HG02938 (cell line): ENCODE results near the gene HDAC1.
A peak's percentile ranks its signal among the peaks of the same experiment; 100 is the strongest.
"Not testable (repeated sequence)": the region's sequence is repeated elsewhere in the genome, so short reads cannot be mapped to it uniquely, and the experiment has no call there.

Source experiments
- ATAC-seq: cut with Tn5 transposase; IDR thresholded peaks from one replicate; pipeline ENCODE4 v1.9.1; 2021; ENCODE audit warnings: mild to moderate bottlenecking, moderate library complexity; ENCODE audit not compliant: unreplicated experiment

HDAC1 gene

DNA sequence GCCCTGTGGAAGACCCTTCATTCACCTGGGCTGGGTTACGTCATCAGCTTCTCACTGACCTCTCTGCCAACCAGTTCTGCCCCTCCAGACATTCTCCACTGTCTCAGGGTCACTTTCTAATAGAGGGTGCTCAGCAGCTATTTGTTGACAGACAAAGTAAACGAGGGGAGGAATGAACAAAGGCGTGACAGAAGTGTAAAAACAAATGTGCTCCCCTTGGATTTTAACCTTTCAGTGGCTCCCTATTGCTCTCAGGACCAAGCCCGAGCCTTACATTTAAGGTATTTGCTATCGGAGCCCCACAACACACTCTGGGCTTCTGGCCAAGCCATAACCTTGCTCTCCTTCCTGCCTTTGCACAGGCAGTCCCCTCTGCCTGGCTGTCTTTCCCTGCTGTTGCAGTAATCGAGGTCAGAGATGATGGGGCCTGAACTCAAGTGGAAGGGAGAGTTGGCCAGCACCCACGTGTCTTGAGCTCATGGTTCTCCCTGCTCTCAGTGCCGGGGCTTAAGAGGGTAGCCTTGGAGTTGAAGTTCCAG, 53.5 kb downstream of the HDAC1 start:
- ATAC-seq, result no peak

DNA sequence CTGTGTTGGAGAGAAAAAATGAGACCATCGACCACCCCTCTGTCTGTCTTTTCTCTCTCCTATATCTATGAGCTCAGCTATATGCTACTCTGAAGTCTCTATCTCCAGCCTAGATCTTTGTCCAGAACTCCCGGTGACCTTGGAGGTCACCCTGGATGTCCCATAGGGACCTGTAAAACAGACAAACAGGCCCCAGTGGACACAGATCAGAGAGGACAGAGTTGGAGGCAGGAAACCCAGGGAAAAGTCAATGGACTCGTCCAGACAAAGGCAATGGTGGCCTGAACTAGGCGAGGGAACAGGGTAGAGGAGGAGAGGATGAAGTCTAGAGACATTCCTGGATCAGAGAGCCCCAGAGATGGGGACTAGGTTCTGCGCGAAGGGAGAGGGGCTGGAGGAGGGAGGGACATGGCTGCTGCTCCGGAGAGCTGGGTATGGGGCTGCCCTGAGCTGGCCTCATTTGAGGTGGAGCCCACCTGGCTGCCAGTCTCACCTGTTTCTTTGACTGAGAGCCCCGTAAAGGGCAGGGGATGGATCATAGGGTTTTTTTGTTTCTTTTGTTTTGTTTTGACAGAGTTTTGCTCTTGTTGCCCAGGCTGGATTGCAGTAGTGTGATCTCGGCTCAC, 54.8 kb downstream of the HDAC1 start:
- no peak for ATAC-seq

DNA sequence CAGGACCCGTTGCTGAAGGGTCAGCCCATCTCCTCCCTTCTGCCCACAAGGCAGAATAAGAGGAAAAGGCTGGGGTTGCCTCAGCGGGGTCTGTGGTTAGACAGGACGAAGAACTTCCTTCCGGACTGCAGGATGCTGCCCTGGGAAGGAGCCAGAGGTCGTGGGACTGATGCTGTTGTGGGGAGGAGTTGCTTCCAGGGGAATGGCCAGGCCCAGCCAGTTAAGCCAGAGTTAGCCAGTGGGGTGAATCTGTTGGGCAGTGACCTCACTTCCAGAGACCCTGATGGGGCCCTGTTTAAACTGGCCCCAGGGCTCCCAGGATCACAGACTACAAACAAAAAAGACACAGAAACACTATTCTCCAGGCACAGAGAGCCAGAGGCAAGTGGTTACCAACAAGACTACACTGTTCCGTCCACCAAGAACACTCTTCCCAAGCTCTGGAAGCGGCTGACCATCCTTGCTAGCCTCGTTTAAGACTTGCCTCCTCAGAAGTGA, 57.4 kb downstream of the HDAC1 start:
- no peak for ATAC-seq

DNA sequence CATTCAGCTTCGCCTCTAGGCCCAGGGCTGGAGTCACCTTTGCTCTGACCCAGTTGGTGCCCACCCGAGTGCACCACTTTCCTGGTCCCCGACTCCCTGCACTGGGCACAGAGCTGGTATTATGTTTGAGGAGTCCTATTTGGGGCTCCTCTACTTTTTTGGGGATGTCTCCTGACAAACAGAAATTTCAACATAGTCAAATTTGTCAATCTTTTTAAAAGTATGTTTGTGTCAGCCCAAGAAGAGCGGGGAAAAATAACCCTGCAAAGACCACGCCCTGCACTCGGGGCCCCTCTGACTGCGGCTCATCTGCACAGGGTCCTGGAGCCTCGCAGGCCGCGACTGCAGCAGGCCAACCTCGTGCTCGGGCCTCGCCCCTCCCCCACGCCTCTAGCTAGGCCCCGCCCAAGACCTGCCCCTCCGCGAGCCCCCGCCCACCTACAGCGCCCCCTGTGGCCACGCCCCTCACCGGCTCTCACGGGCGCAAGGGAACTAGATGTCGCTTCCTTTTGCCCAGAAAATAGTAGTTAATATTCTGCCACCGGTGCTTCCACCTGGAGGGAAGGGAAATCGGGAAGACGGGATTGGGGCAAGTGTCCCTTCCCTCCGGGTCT, 59.0 kb downstream of the HDAC1 start:
- peak; percentile 17 for ATAC-seq

DNA sequence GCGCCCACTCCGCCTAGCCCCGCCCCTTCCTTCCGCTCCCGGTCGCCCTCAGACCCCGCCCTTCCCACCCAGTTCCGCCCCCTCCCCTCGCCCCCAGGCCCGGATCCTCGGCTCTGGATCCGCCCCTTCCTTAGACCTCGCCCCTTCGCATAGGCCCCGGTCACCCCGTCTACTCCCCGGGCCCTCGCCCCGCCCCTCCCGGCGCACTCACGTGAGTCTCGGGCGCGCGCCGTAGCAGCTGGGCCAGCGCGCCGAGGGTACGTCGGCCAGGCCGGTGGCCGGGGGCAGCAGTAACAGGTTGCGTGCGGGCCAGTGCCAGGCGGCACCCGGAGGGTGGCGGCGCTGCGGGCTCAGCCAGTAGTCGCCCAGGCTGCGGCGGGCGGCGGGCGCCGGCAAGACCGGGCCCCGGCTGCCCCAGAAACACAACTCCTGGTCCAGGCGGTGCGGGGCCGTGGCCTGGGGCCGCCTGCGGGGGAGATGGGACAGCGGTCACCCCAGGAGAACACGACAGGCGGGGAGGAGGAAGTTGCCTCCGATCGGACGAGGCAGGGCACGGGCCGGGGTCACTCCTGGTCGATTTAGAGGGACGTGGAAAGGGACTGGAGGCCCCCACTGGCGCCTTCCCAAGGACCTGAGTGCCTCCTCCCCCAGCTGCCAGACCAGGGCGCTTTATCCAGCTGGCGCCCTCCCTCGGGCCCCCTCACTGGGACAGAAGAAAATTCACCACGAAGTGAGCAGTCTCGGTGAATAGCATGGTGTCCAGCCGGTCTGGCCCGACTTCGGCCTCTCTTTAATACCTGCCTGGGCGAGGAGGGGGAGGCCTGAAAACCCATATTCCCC, 59.7 kb downstream of the HDAC1 start:
- peak; percentile 68 for ATAC-seq

DNA sequence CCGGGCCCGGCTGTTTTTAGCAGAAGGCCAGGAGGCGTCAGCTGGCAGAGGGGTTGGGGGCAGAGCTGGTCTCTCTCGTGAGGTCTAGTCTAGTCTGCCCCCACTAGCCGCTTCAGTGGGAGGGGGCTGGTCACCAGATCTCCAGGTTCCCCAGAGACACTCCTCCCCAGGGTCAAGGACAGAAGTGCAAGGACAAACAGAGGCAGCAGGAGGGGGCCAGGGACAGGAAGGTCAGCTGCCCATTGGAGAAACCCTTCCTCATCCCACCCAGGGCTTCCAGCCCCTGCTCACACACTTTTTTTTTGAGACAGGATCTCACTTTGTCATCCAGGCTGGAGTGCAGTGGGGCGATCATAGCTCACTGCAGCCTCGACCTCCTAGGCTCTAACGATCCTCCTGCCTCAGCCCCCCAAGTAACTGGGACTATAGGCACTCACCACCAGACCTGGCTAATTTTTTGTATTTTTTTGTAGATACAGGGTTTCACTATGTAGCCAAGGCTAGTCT, 60.4 kb downstream of the HDAC1 start:
- no peak for ATAC-seq

DNA sequence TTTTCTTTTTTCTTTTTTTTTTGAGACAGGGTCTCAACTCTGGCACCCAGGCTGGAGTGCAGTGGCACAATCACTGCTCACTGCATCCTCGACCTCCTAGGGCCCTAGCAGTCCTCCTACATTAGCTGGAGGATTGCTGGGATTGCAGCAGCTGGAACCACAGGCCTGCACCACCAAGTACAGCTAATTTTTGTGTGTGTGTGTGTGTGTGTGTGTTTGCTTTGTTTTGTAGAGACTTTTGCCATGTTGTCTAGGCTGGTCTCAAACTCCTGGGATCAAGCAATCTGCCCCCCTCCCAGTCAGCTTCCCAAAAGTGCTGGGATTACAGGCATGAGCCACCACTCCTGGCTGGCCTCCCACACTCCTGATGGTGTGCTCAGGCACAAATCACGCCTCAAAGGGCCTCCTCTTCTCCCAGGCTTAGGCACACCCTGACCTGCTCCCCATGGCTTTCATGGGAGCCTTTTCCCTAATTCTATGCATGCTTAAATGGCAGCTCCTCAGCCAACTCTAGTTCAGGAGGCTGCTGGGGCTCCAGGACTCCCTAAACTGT, 61.0 kb downstream of the HDAC1 start:
- no peak for ATAC-seq

DNA sequence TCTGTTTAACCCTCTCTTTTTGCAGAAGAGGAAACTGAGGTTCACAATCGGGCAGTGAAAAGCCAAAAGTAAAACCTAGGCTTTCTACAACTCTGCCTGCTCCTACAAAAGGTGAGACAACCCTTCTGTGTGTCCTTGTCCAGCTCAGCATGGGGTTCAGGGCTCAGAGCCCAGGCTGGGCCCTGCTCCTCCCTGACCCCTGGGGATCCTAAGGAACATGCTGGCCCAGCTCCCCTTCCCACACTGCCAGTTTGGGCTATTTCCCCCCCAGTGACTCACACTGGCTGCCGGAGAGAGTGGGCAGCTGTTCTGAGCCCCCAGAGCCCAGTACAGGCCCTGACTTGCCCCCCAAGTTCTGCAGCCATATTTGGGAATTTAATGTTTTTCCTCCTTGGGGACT, 61.5 kb downstream of the HDAC1 start:
- ATAC-seq, result no peak

DNA sequence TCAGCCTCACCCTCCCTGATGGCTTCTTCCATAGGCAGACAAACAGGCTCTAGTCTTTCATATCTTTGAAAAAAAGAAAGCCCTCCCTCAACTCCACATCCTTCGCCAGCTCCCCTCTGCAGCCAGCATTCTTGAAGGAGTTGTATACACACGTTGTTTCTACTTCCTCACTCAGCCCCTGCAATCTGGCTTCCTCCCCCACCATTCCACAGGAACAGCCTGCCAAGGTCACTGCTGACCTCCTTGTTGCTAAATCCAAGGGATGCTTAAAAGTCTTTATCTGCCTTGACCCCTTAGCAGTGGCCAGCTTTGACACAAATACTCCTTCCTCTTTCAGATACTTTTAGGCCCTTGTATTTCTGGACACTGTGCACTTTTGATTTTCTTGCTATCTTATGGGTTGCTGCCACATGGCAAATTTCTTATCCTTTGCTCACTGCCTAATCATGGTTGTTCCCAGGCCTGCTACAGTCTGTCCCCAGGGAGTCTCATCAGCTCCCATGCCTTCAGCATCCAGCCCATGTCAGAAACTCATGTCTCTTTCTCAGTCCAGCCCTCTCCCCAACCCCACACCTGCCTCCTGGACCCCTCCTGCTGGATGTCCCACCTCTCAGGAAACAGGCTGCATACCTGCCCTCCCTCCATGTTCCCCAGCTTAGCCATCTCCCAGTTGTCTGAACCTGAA, 62.1 kb downstream of the HDAC1 start:
- ATAC-seq, result no peak

DNA sequence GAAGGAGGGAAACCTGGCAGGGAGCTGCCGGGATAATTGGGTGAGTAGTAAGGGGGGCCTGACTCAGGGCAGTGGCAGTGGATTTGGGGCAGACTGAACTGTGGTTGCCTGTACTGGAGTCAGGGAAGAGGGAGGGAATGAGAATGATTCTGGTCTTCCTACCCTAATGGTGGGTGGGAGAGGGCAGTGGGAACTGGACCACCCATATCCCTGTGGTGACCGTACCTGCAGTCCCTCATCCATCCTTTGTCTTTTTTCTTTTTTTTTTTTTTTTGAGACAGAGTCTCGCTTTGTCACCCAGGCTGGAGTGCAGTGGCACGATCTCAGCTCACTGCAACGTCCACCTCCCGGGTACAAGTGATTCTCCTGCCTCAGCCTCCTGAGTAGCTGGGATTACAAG, 63.9 kb downstream of the HDAC1 start:
- not testable (repeated sequence) for ATAC-seq

DNA sequence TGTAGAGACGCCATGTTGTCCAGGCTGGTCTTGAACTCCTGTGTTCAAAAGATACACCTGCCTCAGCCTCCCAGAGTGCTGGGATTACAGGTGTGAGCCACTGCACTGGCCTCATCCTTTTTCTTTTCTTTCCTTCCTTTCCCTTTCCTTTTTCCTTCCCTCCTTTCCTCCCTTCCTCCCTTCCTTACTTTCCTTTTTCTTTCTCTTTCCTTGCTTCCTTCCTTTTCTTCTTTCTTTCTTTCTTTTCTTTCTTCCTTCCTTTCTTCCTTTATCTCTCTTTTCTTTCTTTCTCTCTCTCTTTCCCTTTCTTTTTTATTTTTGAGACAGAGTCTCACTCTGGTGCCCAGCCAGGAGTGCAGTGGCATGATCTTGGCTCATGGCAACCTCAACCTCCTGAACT, 64.6 kb downstream of the HDAC1 start:
- ATAC-seq, result no peak

DNA sequence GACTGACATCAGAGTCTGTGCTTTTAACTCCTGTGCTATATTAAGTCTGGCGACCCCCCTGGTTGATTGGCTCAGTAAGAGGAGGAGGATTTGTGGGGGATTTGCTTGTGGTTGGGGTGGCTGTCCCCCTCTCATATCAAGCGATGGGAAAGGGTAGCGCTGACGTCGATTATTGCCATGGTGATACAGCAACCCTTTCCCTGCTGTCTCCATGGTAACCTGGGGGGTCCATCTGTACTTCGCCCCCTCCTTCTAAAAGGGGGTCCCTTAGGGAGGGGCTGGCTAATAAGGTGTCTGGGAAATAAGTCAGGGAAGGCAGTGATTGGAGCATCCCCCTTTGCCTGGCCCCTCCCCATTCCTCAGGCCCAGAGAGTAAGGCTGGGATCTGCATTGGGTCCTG, 65.7 kb downstream of the HDAC1 start:
- no peak for ATAC-seq

DNA sequence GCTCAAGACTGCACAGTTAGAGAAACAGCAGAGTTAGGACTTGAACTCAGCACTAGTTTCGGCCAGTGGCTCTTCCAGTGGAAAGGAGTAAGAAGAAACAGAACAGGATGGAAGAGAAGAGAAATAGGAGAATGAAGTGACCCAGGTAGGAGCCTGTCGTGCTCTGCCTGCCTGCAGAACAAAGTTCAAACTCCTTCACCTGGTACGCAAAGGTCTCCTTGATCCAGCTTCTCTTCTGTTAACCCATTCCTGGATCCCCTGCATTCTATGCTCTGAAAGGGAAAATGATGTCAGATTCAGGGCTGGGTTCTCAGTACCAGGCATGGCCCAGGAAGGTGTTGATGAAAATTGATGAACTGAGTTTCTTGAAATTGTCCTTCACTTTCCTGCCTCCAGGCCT, 66.6 kb downstream of the HDAC1 start:
- no peak for ATAC-seq

DNA sequence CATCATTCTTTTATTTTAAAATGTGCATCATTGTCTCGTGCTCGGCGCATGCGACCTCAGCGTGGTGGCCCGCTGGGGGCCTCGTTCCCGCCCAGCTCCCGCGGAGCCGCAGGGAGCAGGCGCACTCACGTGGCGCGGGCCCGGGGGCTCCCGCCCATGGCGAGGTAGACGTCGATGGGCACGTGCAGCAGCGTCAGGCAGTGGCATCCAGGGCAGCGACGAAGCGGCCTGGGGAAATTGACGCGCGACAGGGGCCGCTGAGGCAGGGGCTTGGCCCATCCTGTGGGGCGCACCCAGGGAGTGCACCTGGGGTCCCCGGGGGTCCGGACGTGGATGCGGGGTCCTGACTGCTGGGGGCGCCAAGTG, 69.4 kb downstream of the HDAC1 start:
- no peak for ATAC-seq

DNA sequence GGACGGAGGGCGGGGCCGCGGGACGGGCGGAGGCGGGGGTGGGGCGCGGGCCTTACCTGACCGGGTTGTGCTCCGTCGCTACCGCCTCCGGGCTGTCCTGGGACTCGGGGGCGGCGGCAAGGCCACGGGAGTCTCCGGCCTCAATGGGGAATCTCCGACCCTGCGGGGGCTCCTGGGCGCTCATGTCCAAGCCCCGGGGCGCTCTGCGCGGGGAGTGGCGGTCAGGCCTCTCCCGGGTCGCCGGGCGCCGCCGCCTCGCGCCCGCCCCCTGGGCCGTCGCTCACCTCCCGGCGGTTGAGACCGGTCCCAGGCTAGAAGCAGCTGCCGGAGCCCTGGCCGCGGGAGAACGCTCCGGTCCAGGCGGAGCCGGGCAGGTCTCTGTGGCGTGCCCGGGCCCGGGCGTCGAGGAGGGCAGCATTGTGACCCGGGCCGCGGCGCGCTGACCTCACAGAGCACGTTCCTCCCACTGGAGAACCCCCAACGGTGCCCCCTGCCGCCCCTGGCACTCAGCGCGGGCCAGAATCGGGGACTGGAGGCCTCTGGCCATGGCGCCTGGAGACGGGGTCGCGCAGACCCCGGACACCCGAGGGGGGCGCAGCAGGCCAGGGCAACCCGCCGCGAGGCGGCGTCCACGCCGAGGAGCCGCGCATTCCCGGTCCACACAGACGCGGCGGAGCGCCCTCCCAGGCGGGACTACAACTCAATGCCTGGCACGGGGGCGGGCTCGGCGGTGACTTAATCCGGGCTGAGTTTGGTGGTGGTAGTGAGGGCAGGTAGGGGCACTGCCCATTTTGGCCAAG, 70.0 kb downstream of the HDAC1 start:
- no peak for ATAC-seq

DNA sequence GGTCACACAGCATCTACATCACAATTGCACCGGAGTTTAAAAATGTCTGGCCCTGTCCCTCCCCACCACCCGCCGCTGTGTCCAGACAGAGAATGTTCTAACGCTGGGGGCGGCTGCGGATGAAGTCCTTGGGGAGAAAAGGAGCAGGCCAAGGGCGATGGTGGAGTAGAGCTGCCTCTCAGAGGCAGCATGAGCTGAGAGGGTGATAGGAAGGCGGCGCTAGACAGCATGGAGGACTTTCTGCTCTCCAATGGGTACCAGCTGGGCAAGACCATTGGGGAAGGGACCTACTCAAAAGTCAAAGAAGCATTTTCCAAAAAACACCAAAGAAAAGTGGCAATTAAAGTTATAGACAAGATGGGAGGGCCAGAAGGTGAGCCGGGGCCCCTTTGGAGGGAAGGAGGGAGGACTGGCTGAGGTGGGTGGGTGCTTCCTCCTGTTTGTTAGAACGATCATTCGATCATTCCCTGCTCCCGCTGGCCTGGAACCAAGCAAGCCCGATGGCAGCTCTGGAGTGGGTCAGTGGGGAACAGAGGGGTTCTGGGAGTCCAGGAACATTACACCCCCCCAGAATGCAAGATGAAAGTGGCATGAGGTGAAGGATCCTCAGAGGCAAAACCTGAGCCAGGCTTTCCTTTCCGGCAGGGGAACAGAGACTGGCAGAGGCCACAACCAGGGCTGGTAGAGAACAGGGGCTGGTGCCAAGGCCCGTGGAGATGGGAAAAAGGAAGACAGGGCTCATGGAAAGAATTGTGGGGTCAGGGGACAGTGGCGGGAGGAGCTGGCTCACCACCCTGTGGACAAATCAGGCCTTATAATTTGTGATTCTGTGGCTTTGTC, 70.8 kb downstream of the HDAC1 start, which contains the start of the genes FAM229A and TSSK3:
FAM229A (minus strand) TSS at position 12 of the 840 bp plus-strand sequence. CDS start 394 bp downstream, outside the sequence.
TSSK3 (plus strand) TSS at position 66 of the 840 bp plus-strand sequence; CDS start at position 229, 163 bp downstream.
- ATAC-seq, result no peak

DNA sequence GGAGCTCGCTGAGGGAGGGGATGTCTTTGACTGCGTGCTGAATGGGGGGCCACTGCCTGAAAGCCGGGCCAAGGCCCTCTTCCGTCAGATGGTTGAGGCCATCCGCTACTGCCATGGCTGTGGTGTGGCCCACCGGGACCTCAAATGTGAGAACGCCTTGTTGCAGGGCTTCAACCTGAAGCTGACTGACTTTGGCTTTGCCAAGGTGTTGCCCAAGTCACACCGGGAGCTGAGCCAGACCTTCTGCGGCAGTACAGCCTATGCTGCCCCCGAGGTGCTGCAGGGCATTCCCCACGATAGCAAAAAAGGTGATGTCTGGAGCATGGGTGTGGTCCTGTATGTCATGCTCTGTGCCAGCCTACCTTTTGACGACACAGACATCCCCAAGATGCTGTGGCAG, 71.8 kb downstream of the HDAC1 start:
- ATAC-seq, result no peak

DNA sequence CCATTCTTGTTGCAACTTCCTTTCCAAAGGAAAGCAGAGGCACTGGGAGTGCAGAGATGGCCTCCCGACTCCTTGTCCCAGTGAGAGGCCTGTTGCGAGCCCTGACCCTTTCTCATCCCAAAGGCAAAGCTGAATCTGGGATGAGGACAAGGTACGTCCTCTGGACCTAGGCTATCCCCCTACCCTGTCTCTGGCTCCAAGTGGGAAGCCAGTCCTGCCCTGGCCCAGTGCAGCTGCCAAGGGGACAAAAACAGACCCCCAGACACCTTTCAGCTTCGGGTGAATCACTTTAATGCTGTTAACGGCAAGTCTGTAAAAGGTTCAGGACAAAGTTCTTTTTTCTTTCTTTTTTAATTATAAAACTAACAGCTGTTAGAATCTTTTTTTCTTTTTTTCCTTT, 73.0 kb downstream of the HDAC1 start:
- ATAC-seq, result no peak

DNA sequence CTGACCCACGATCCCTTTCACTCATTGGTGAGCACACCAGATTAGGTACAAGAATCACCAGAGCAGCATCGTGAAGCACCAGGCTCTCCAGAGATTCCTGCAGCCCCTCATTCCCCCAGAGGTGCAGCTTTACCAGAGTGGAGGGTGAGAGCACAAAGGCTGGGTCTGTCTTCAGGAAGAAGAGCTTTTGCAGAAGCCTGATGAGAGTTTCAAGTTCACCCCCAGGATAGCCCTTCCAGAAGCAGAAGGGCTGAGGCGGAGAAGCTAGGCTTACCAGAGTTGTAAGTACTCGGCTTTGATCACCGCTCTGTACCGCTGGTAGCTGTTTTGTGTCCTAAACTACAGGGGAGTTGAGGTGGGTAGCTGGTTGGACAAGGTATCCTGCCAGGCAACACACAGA, 73.6 kb downstream of the HDAC1 start:
- ATAC-seq, result no peak
